HG02973 (cell line): ENCODE data around the gene RAD1.

Experiments
- ATAC-seq: cut with Tn5 transposase; IDR thresholded peaks from one replicate; pipeline ENCODE4 v1.9.1; 2021; ENCODE audit warnings: moderate library complexity; ENCODE audit not compliant: unreplicated experiment

RAD1 gene

GRCh38 chr5:34867660-34868059 lies 47.6 kb downstream of the RAD1 start:
- ATAC-seq = no peak

- no peak for ATAC-seq
Observed at GRCh38 chr5:34866989-34867471, 48.3 kb downstream of the RAD1 start.

DNA sequence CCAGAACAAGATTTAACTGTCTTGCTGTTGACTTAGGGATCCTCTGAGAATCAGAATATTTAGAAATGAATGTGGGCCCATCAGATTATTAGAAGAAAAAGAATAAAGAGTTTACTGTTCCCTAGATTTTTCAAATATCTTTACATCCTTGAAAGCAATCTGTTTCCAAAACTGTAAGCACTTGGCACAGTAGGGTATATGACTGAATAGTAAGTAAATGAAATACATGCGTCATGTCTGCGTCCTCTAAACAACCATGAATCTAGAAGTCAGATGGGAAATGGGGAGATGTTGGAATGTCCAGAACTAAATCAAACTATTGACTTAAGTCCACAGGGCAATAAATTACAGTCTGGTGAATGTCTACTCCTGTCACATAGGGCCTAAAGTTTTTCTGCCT lies 50.2 kb downstream of the RAD1 start:
- ATAC-seq = no peak

- no peak for ATAC-seq
Observed at GRCh38 chr5:34863946-34864345, 51.4 kb downstream of the RAD1 start.

GRCh38 chr5:34859253-34859652 lies 56.1 kb downstream of the RAD1 start:
- no peak for ATAC-seq

DNA sequence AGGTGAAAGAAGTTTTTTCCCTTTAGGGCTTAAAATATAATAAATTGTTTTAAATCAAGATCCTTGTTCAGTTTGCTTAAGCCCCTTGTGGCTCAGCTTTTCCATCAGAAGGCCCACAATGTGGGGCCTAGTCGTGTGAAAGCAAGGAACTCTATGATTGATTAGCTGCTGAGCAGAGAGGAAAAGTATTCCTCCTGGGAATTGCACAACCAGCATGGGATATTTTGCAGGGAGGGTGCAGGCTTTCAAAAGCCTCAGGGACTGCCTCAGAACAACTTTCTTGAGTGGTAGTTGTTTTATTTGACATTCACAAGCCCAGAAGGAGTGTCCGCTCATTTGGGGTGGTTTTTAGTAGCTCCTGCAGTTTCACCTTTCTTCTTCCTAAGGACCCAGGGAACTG lies 56.5 kb downstream of the RAD1 start:
- ATAC-seq = no peak

- ATAC-seq = no peak
Observed at GRCh38 chr5:34857894-34858293, 57.4 kb downstream of the RAD1 start.

DNA sequence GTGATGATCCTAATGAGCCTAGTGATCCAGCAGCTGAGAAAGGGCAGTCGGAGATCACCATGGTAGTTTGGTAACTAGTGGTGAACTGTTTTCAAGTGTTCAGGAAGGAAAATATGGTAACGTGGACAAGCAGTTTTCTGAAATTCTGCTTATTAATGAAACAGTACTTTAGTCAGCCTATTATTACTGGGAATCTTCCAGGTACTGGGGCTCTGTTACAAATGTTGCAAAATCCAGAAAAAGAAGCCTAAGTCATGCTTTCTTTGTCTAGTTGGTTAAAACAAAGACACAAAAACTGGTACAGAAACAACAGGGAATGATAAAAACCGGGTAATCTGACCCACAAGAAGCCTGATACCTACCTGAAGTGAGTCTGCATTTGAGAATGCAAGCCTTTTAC lies 58.1 kb downstream of the RAD1 start:
- ATAC-seq = no peak
